DMS79 treated with DMSO at 0.1 percent for 48 hours (cell line): ENCODE measurements around the gene SIGLECL1.
"Not testable (repeated sequence)": the region's sequence is repeated elsewhere in the genome, so short reads cannot be mapped to it uniquely, and the experiment has no call there.

ENCODE experiments used
- DNase-seq: peaks from one replicate; lab custom pipeline; 2025; lab: John Stamatoyannopoulos, UW

Gene SIGLECL1

GRCh38 chr19:51250786-51251467 is at the start of gene SIGLECL1:
Gene SIGLECL1, plus strand, starts transcription at chr19:51251080. Its CDS starts 12,993 bp downstream, at chr19:51264073.
- DNase-seq, result no peak

GRCh38 chr19:51201712-51202111 is 49.2 kb upstream of the SIGLECL1 start:
- no peak for DNase-seq

GRCh38 chr19:51203916-51204315 is 47.0 kb upstream of the SIGLECL1 start:
- DNase-seq, result no peak

- no peak for DNase-seq
These were observed 46.6 kb upstream of the SIGLECL1 start for GRCh38 chr19:51204321-51204720.

GRCh38 chr19:51207747-51208146 is 43.1 kb upstream of the SIGLECL1 start:
- DNase-seq, result no peak

- DNase-seq, result no peak
These were observed 40.6 kb upstream of the SIGLECL1 start for GRCh38 chr19:51210191-51210784.

GRCh38 chr19:51210874-51211361 is 40.0 kb upstream of the SIGLECL1 start:
- not testable (repeated sequence) for DNase-seq

GRCh38 chr19:51211833-51212232 is 39.0 kb upstream of the SIGLECL1 start:
- DNase-seq, result no peak

- DNase-seq, result no peak
These were observed 31.6 kb upstream of the SIGLECL1 start for GRCh38 chr19:51219307-51219706.

- DNase-seq, result no peak
These were observed 30.9 kb upstream of the SIGLECL1 start for GRCh38 chr19:51219971-51220370.

GRCh38 chr19:51220996-51221395 is 29.9 kb upstream of the SIGLECL1 start:
- DNase-seq, result no peak

- no peak for DNase-seq
These were observed 26.7 kb upstream of the SIGLECL1 start for GRCh38 chr19:51224163-51224641.

- DNase-seq, result not testable (repeated sequence)
These were observed 25.9 kb upstream of the SIGLECL1 start, which contains the start of gene CD33 for GRCh38 chr19:51224898-51225393. Gene CD33, plus strand, starts transcription at chr19:51225080. Its CDS starts 39 bp downstream, at chr19:51225119.

GRCh38 chr19:51226067-51226466 is 24.8 kb upstream of the SIGLECL1 start:
- no peak for DNase-seq

- no peak for DNase-seq
These were observed 23.6 kb upstream of the SIGLECL1 start for GRCh38 chr19:51227326-51227725.

GRCh38 chr19:51227966-51228365 is 22.9 kb upstream of the SIGLECL1 start:
- DNase-seq, result no peak

GRCh38 chr19:51240866-51241265 is 10.0 kb upstream of the SIGLECL1 start:
- DNase-seq, result no peak

GRCh38 chr19:51242881-51243630 is 7.8 kb upstream of the SIGLECL1 start:
- no peak for DNase-seq

GRCh38 chr19:51246164-51246552 is 4.7 kb upstream of the SIGLECL1 start:
- no peak for DNase-seq

GRCh38 chr19:51247972-51248590 is 2.8 kb upstream of the SIGLECL1 start:
- no peak for DNase-seq

GRCh38 chr19:51251468-51251820 is 564 bp downstream of the SIGLECL1 start:
- no peak for DNase-seq
